Cardiac muscle cell (in vitro differentiated cells and primary cell): Measurements from ENCODE around the gene RAD50. TPM values are rescaled to one million over a fixed set of nuclear protein-coding genes. Genes with fewer than 3 reads are reported as not detected.
A peak's percentile ranks its signal among the peaks of the same experiment; 100 is the strongest.

Experiments
- DNase-seq, 2 donors: peaks; one replicate each; pipeline versions ENCODE4 v3.0.0 to v3.0.0-alpha.2; 2010 to 2017; ENCODE audit warnings: low read depth in 1 of 2, low spot score in 1 of 2
- H3K27ac ChIP-seq: fragments of 200-600 bp; sonication (generic); 2 replicates; pipeline ENCODE4 v1.5.1; 2016
- H3K27me3 ChIP-seq: fragments of 200-600 bp; sonication (generic); 2 replicates; pipeline ENCODE4 v1.6.0; 2016; ENCODE audit warnings: control low read depth
- H3K36me3 ChIP-seq: fragments of 200-600 bp; sonication (generic); 2 replicates; pipeline ENCODE4 v1.5.1; 2016; ENCODE audit warnings: control low read depth
- H3K4me1 ChIP-seq: fragments of 200-600 bp; sonication (generic); 2 replicates; pipeline ENCODE4 v1.8.1; 2017; ENCODE audit warnings: low read depth, mild to moderate bottlenecking, mixed run types
- H3K4me3 ChIP-seq: fragments of 200-600 bp; sonication (generic); 2 replicates; pipeline ENCODE4 v1.5.1; 2016; ENCODE audit warnings: mild to moderate bottlenecking
- H3K9me3 ChIP-seq: fragments of 200-600 bp; sonication (generic); 2 replicates; pipeline ENCODE4 v1.5.1; 2017; ENCODE audit warnings: low read depth, mild to moderate bottlenecking, control low read depth
- polyA plus RNA-seq: library from polyadenylated mRNA; unstranded; fragments of >200 nt; fragmentation: Nextera tagmentation; extraction: Ambion mirVana; gene quantifications from 2 replicates; pipeline ENCODE4 v1.2.1, GENCODE V29; 2016
- total RNA-seq: library from RNA; depleted of rRNA; stranded (reverse); fragments of >200 nt; gene quantifications from 2 replicates; pipeline ENCODE4 v1.2.3, GENCODE V29; 2016
- TF ChIP-seq, protein P1 (sequence below): IDR thresholded peaks from 2 replicates; pipeline ENCODE4 v1.5.1; 2012; ENCODE audit warnings: low read depth, mild to moderate bottlenecking, low read length

RAD50 gene
- total and polyA plus RNA-seq, 2 experiments from 2014 or later, result 13.4 to 27.3 TPM

GRCh38 chr5:132591145-132591544 is 34.4 kb downstream of the RAD50 start:
- no peaks in the 10 kb centered on the region for H3K4me1 ChIP-seq
- TF ChIP-seq, protein P1, sequence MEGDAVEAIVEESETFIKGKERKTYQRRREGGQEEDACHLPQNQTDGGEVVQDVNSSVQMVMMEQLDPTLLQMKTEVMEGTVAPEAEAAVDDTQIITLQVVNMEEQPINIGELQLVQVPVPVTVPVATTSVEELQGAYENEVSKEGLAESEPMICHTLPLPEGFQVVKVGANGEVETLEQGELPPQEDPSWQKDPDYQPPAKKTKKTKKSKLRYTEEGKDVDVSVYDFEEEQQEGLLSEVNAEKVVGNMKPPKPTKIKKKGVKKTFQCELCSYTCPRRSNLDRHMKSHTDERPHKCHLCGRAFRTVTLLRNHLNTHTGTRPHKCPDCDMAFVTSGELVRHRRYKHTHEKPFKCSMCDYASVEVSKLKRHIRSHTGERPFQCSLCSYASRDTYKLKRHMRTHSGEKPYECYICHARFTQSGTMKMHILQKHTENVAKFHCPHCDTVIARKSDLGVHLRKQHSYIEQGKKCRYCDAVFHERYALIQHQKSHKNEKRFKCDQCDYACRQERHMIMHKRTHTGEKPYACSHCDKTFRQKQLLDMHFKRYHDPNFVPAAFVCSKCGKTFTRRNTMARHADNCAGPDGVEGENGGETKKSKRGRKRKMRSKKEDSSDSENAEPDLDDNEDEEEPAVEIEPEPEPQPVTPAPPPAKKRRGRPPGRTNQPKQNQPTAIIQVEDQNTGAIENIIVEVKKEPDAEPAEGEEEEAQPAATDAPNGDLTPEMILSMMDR, result no peak
- DNase-seq, result peak in 1 of 2 donors; percentile 21
- no peak overlapping the region for H3K4me3 ChIP-seq
- H3K27ac ChIP-seq, result no peak overlapping the region
- H3K27me3 ChIP-seq, result no peaks in the 10 kb centered on the region
- H3K36me3 ChIP-seq, result peaks cover 33% of the 10 kb centered on the region
- H3K9me3 ChIP-seq, result no peaks in the 10 kb centered on the region

DNA sequence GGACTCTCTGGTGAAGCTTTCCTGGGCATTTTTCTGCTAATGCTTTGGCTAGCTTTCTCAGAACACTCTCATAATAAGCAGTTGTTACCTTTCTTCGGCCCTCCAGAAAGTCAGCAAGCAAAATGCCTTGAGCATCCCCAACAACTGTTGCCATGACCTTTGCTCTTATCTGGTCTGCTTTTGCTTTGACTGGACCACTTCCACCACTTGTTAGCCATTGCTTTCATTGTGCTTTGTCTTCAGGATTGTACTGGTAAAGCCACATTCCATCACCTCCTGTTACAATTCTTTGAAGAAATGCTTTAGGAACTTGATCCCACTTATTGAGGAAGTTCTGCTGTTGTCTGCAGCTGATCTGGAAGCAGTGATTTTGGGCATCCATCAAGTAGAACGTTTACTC is 35.7 kb downstream of the RAD50 start:
- Histone ChIP-seq H3K36me3 (peaks cover 41% of the 10 kb centered on the region), H3K27me3 (no peaks in the 10 kb centered on the region), H3K9me3 (no peaks in the 10 kb centered on the region), H3K4me3 (no peak overlapping the region), H3K27ac (no peak overlapping the region), H3K4me1 (no peaks in the 10 kb centered on the region)
- peak in 1 of 2 donors; percentile 1 for DNase-seq
- TF ChIP-seq, protein P1, result no peak

GRCh38 chr5:132594170-132594569 is 37.4 kb downstream of the RAD50 start:
- Histone ChIP-seq H3K4me1 (no peaks in the 10 kb centered on the region), H3K9me3 (no peaks in the 10 kb centered on the region), H3K36me3 (peaks cover 28% of the 10 kb centered on the region), H3K27me3 (no peaks in the 10 kb centered on the region), H3K27ac (no peak overlapping the region), H3K4me3 (no peak overlapping the region)
- no peak for DNase-seq
- TF ChIP-seq, protein P1, result no peak

GRCh38 chr5:132595624-132596023 is 38.8 kb downstream of the RAD50 start:
- Histone ChIP-seq H3K27me3 (no peaks in the 10 kb centered on the region), H3K4me1 (no peaks in the 10 kb centered on the region), H3K27ac (no peak overlapping the region), H3K4me3 (no peak overlapping the region), H3K9me3 (no peaks in the 10 kb centered on the region), H3K36me3 (peaks cover 27% of the 10 kb centered on the region)
- TF ChIP-seq, protein P1, result no peak
- no peak for DNase-seq

DNA sequence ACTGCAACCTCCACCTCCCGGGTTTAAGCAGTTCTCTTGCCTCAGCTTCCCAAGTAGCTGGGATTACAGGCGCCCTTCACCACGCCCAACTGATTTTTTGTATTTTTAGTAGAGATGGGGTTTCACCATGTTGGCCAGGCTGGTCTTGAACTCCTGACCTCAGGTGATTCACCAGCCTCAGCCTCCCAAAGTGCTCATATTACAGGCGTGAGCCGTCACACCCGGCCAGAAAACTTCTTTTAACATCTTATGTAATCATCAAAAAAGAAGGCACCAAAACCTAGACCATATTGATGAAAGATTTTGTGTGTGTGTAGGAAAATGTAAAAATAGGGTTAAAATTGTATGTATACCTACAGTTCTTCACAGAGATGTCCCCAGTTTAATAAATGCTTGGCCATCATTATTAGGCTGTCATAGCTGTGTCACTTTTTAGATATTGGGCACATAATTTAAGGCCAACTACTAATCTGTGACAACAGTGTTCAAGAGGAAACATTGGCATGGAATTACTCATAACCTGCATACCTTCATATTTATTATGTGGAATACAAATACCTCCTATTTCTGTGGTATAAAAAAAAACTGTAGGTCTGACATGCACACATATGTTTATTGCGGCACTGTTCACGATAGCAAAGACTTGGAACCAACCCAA is 44.4 kb downstream of the RAD50 start:
- peak in 1 of 2 donors; percentile 5 for DNase-seq

More for the DNA sequence above, 44.4 kb downstream of the RAD50 start:
- Histone ChIP-seq H3K4me1 (no peaks in the 10 kb centered on the region), H3K4me3 (no peak overlapping the region), H3K27me3 (no peaks in the 10 kb centered on the region), H3K27ac (no peak overlapping the region), H3K36me3 (peaks cover 30% of the 10 kb centered on the region), H3K9me3 (no peaks in the 10 kb centered on the region)
- TF ChIP-seq, protein P1, result no peak
